Limb (tissue), 2 donors: Measurements from ENCODE around the gene SEMA4D.

Experiments
- DNase-seq, 2 donors: peaks; one replicate each; pipeline ENCODE4 v3.0.0-alpha.2; 2016; ENCODE audit errors: extremely low spot score in 2 of 2

The SEMA4D gene

DNA sequence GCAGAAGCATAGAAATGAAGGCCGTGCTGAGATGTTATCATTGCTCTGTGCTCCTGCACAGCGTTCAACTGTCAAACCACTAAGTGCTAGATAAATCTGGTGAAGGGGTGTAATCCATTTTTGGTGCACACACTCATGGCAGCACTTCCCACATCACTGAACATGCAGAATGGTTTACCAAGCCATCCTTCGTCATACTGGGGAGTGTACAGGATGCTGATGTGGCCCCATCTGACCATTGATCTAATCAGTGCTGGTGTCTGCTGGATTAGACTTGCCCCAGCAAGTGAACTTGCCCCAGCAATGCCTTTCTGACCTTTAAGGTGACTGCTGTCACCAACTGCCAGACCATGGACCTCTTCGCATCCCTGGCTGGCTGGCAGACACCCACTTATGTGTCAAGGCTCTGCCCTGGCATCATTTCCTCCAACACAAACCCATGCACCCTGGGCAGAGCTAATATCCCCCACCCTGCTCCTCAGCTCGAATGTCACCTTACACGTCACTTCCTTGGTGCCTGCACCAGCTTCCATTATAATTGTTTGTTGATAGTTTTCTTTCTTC is 4.2 kb upstream of the SEMA4D start:
- no peak for DNase-seq

DNA sequence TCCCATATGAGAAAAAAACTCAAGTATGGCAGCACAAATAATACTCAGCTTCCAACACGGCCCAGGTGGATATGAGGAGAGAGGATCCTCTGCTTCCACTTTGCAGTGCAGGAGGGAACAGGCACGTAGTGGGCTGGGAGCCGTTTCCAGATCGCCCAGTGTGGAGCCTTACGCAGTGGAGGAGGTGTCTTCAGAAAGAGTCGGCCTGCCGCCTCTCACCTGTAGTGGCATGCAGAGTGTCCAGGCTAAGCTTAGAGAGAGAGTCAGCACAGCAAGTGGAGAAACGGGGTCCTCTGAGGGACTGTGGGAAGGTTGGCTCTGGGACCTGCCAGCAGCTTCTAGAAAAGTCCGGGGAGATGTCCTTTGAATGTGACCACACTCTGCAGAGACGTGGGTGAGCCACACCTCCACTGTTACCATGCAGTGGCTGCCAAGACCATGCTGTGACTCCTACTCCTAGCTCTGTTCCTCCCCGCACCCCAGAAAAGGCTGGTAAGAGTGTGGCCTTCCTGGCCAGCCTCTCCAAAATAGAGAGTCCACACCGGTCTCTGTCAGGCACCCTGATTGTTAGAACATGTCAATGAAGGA is 3.5 kb upstream of the SEMA4D start:
- no peak for DNase-seq

DNA sequence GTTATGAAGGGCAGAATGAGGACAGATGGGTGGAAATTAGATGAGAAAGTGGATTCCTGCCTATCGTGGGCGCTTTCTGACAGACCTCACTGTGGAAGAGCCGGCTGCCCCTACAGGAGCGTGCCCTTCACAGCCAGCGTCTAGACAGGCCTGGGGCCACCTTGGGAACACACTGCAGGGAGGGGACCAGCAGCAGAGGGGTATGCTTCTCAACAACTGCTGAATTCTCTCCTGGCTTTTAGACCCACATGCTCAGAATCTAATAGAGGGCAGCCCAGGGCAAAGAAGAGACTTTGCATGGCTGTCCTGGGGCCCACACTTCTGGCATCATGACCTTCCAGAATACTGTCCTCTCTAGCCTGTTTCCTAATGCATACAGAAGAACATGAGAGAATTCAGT is 2.1 kb upstream of the SEMA4D start:
- no peak for DNase-seq

DNA sequence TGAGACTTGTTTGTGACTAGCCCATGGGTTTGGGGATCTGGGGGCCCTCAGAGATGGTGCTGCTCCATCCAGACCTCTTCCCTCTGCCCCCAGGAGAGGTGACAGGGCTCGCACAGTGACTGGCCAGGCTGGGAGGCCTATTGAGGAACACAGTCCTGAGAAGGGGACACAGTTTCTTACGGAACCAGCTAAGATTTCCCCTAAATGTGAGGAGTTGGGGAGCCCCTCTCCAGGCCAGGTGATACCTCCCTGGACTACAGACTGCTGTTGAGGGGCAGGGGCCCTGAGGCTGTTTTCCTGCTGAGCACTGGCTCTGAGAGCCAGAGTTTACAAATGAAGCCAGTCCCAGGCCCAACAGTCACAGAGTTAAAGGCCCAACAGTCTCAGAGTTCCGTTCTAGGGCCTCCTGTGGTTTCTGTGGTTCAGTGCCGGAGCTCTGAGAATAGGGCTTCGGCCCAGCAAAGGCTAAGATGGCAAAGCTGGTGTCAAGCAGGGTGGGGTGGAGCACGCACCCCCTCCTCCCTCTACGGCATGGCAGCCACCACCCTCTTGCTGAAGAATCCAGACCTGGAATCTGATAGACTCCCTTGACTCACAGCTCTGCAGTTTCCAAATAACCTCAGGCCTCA is 1.1 kb upstream of the SEMA4D start:
- no peak for DNase-seq

DNA sequence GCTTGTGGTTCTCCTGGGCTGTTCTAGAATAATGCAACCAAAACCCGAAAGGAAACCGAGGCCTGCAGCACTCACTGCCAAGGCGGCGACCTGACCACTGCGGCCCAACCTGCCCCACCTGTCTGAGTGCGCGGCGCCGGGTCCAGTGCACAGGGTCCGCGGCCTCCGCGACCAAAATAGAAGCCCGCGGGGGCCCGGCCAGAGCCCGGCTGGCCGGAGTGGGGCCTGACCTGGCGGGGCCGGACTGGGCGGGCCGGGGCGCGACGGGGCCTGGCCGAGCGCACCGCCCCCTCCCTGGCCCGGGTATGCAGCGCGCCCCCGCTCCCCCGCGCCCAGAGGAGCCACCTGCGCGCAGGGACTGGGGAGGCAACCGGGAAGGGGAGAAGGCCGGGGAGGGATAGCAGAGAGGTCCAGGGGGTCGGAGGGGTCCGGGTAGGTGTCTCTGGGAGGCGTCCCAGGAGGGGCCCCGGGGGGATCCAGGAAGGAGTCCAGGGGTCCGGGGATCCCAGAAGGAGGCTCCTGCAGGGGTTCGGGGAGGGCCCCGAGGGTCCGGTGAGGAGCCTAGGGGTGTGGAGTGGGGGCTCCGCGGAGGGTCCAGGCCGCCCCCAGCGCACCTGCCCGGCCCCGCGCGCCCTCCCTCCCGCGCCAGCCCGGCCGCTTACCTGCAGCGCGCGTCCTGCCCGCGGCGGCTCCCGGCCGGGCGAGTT is 503 bp downstream of the SEMA4D start:
- peak in 1 of 2 donors; percentile 52 for DNase-seq

DNA sequence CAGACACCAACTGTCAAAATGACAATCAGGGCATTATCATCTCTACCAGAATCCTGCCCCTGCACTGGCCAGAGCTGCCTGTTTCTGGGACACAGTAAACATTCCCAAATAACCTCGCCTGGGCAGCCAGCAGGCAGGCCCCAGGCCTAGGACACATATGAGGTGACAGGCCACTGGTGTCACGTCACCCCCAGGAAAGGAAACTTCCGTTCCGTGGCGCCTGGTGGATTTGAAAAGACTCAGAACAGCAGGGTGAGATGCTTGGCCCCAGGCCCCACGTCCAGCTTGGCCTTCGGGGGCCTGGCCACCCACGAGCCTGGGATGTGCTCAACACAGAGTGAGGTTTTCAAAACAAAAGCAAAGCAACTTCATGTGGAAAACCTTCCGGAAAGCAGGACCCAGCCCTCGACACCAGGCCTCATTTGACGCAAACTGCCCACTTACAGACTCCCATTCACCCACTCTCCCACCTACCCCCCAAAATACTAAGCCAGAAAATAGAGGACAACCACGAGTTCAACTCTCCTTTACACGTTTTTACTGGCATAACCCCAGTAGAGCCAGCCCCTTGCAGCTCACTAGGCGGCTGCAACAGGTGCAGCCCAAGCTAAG is 1.2 kb downstream of the SEMA4D start:
- DNase-seq, result no peak

DNA sequence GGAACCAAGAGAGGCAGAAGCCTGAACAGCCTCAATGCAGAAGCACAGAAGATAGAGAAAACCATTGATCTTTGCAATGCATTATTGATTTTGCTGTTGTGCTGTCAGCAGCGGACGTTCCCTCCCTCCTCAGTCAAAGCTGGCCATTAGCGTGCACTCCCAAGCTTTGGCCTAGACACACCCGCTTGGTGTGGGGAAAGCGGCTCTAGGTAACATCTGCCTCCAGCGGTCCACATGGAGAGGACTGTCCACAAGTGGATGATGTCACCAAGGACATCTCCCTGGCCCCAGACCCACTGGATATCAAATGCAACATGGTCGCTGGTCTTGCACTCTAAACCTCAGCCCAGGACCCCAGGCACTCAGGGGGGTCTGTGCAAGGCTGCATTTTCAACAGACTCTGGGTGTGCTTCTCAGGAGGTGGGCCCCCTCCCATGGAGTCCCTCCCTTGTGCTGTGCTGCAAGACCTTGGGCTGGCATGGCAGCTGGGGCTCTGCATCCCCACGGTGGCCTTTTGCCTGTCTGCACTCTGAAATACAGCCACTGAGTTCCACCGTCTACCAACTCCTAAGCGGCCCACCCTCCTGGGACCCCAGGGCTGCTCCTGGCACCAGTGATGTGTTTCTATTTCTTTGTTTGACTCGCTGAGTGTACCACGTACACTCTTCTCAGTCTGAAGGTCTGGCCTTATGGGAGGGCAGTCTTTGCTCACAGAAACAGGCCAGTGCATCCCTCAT is 1.9 kb downstream of the SEMA4D start:
- no peak for DNase-seq

DNA sequence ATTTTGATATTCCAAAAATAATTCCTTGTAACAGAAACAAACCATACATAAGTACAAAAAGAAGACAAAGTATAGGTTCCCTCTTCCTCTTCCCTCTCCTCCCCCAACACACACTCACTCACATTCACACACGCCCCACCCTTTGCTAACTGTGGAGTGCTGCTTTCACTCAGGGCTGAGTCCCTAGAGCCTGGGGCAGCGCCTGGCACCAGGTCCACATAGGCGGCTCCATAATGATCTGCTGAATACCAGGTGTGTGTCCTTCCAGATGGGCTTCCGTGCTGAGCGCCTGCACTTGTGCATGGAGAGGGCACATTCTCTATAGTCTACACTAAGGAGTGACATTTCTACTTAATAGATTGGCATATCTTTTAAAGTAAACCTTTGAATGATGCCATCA is 3.7 kb downstream of the SEMA4D start:
- no peak for DNase-seq

DNA sequence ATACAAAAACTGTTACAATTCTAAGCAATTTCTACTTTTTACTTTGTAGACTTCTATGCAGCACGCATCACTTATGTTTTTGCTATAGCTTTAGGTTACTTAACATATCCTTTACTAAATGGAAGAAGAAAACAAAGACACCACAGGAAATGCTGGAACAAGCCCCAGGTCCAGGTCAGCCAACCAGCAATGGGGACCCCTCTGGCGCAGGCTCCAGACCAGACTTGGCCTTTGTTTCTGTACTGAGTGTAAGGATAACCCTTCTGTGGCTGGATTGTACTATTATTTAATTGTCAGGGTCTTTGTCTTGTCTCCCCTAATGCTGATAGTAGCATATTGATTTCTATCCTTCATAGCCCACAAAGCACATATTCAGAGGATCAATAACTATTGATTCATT is 4.2 kb downstream of the SEMA4D start:
- DNase-seq, result no peak

DNA sequence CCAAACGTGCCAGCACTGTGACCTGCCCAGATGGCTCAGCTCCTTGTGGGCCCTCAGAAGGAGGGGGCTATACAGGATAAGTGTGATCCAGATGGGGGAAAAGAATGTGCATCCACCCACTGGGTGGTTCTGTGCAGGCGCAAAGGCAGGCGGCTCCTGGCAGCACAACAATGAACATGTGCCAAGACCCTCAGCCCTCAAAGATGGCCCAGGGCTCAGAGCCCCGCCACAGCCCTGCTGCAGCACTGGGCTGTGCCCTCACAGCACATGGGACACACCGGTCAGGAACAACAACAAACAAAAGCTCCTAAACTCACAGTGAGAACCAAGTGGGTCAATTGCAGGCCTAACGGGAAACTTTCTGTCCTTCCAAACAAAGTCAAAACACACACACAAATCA is 4.7 kb downstream of the SEMA4D start:
- DNase-seq, result no peak

DNA sequence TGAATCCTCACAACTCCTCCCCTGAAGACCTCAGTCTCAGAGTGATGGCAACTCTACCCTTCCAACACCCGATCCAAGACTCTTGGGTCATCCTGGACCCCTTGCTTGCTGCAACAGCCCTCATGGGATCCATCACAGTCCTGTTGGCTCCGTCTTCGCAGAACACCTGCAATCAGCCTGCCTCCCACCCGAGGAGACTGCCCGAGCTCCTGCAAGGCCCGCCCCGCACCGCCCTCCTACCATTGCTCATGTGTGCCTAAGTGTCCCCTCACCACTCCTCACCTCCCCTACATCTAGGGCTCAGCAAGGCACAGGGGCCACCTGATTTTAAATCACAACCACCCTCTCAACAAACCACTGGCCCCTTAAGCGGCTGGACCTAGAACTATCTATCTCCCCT is 5.3 kb downstream of the SEMA4D start:
- DNase-seq, result no peak

DNA sequence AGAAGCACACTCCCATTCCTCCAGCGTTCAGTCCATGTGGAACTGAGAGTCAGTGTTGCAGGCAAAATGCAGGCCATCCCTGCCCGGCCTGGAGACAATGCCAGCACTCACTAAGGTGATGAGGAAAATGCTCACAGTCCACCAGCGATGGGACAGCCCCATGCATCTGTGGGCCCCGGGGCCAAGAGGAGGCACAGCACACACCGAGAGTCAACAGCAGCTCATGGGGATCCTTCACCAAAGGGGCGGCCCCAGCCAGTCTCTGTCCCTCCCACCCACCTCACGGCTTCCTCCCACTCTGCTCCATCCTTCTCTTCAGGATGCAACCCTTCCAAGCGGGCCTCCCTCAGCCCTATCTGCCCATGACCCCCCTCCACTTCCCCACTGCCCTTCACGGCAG is 6.2 kb downstream of the SEMA4D start:
- no peak for DNase-seq

DNA sequence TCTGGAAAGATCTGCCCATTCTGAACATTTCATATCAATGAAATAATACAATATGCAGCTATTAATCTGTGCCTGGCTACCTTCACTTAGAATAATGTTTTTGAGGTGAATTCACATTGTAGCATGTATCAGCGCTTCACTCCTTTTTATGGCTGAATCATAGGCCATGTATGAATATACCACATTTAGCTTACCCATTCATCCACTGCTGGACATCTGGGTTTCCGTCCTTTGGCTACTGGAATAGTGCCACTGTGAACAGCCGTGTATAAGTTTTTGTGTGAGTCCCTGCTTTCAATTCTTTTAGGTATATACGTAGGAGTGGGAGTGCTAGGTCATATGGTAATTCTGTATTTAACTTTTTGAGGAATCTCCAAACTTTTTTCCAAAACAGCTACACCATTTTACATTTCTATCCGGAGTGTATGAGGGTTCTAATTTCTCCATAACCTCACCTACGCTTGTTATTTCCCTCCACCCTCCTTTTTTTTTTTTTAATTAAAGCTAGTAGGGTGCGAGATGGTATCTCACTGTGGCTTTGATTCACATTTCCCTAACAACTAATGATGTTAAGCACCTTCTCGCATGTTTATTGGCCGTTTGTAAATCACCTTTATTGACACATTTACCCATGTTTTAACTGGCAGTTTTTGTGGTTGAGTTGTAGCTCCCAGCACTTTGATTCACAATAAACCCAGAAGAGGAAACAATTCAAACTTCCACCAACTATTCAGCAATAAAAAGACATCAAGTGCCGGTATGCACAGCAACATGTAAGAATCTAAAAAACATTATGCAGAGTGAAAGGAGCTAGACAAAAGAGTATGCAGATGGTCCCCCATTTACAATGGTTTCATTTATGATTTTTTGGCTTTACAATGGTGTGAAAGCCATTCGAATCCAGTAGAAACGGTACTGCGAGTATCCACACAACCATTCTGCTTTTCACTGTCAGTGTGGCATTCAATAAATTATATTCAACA is 8.1 kb downstream of the SEMA4D start:
- no peak for DNase-seq

DNA sequence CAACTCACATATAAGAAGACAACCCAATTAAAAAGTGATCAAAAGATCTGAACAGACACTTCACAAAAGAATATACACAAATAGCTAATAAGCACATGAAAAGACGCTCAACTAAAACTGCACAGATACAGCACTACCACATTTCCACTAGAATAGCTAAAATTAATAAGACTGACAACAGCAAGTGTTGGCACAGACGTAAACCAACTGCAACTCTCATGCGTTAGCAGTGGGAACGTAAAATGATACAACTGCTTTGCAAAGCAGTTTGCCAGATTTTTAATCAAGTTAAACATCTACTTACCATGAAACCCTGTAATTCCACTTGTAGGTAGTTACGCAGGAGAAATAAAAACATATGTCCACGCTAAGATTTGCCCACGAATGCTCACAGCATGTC is 9.0 kb downstream of the SEMA4D start:
- no peak for DNase-seq

DNA sequence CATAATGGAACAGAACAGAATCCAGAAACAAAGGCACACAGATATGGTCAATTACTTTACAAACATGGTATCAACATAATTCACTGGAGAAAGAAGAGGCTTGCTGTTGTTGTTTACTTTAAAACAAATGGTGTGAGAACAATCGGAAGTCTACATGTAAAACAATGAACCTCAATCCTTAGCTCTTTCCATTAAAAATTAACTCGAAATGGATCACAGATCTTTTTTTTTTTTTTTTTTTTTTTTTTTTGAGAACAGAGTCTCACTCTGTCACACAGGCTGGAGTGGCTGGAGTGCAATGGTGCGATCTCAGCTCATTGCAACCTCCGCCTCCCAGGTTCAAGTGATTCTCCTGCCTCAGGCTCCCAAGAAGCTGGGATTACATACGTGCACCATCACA is 9.8 kb downstream of the SEMA4D start:
- no peak for DNase-seq

DNA sequence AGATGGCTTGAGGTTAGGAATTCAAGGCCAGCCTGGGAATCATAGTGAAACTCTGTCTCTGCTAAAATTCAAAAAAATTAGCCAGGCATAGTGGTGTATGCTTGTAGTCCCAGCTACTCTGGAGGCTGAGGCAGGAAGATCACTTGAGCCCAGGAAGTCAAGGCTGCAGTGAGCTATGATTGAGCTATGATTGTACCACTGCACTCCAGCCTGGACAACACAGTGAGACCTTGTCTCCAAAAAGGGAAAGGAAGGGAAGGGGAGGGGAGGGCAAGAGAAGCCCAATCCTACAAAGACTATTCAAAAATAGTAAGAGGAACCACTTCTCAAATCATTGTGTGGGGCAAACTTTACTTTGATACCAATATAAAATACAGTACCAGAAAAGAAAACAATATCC is 11.2 kb downstream of the SEMA4D start:
- DNase-seq, result no peak

DNA sequence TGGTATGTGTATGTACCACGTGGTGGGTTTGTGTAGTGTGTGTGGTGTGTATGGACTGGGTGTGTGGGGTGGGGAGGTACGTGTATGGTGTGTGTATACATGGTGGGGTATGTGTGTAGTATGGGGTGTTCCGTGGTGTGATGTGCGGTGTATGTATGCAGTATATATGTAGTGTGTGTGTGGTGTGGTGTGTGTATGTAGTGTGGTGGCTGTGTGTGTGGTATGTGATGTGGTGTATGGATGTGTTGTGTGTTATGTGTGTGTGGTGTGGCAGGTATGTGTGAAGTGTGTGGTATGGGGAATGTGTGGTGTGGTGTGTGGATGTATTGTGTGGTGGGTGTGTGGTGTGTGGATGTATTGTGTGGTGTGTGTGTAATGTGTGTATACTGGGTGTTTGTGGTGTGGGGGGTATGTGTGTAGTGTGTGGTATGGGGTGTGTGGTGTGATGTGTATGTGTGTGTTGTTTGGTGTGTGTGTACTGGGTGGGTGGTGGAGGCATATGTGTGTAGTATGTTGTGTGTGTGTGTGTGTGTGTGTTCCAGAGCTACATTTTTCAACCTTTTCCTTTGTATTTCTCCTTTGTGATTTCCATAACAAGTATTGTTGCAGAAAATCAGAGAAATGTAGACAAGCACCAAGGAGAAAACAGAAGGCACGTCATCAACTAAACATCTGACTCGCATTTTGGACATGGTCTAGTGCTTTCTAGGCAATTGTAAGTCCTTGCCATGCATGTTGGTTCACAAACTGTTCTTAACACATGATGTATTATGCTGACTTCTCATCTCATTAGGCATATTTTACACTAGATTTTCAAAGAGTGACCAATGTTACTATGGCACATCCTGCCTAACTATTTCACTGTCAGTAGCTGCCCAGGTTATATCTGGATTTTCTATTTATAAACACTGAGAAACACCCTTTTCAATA is 13.2 kb downstream of the SEMA4D start:
- DNase-seq, result no peak

DNA sequence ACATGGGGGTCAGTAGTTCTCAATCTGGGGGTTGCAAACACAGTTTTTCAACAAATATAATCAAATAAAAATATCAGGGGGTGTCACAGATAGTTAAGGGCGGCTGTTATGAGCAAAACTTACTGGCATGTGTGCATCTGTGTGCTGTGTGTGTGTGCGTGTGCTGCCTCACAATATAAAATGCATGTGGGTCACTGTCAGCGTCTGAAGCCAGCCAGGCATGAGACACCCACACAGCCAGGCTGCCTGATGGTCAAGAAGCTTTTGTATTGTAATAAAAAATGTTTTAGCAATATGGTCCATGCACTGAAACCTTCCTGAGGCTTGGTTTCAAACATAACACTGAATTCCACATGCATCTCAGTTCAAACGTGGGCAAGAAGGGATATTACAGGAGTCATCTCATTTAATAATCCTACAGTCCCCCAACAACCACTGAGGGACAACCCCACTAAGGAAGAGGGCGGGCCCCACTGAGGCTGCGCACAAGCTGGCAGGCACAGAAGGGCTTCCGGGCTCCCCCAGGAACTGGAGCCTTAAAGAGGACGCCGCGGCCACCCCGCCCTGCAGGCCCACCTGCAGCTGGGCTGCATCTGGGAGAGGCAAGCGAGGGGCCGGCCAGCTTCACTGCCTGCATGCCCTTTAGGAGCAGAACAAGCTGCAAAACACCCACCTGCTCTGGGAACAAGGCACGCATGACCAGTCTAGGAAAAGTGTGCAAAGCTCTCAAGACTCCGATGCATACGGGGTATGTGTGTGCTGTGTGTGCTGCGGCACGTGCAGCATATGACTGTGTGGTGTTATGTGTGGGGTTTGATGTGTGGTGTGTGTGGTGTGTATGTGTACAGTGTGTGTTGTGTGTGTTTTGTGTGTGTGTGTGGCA is 14.1 kb downstream of the SEMA4D start:
- DNase-seq, result no peak
